ENCODE data around the gene SALL4.

Gene SALL4

GRCh38 chr20:51735728-51736600 lies 66.4 kb downstream of the SALL4 start:
- Histone ChIP-seq H3K79me2 (ENCODE audit: insufficient read depth, low read length) (no peaks in the 10 kb centered on the region), H2AFZ (ENCODE audit: low read length) (no peak overlapping the region), H3K36me3 (ENCODE audit: insufficient read depth, low read length) (no peaks in the 10 kb centered on the region), H3K4me2 (ENCODE audit: low read depth, low read length, poor library complexity, severe bottlenecking) (no peak overlapping the region), H4K20me1 (ENCODE audit: insufficient read depth, low read length, poor library complexity, severe bottlenecking) (no peaks in the 10 kb centered on the region), H3K9me3 (ENCODE audit: insufficient read depth, low read depth, low read length) (no peaks in the 10 kb centered on the region), H3K9me2 (replicated peaks; ENCODE audit: low read depth, low read length) (no peaks in the 10 kb centered on the region), H3K9ac (ENCODE audit: low read depth, low read length, poor library complexity, severe bottlenecking) (no peak overlapping the region), H3K4me1 (ENCODE audit: insufficient read depth, low read length, poor library complexity, severe bottlenecking) (no peaks in the 10 kb centered on the region), H3K4me3 (ENCODE audit: low read length, poor library complexity, severe bottlenecking) (no peak overlapping the region), H3K27me3 (ENCODE audit: insufficient read depth, low read length, poor library complexity, severe bottlenecking) (no peaks in the 10 kb centered on the region), H3F3A (ENCODE audit: low read depth) (no peaks in the 10 kb centered on the region)
- no peak for TF ChIP-seq EZH2phosphoT487 (IDR thresholded peaks at IDR 0.05; ENCODE audit: borderline replicate concordance)
- TF ChIP-seq, protein P1, sequence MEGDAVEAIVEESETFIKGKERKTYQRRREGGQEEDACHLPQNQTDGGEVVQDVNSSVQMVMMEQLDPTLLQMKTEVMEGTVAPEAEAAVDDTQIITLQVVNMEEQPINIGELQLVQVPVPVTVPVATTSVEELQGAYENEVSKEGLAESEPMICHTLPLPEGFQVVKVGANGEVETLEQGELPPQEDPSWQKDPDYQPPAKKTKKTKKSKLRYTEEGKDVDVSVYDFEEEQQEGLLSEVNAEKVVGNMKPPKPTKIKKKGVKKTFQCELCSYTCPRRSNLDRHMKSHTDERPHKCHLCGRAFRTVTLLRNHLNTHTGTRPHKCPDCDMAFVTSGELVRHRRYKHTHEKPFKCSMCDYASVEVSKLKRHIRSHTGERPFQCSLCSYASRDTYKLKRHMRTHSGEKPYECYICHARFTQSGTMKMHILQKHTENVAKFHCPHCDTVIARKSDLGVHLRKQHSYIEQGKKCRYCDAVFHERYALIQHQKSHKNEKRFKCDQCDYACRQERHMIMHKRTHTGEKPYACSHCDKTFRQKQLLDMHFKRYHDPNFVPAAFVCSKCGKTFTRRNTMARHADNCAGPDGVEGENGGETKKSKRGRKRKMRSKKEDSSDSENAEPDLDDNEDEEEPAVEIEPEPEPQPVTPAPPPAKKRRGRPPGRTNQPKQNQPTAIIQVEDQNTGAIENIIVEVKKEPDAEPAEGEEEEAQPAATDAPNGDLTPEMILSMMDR (conservative IDR thresholded peaks at IDR 0.05; ENCODE audit: low read length), result no peak

DNA sequence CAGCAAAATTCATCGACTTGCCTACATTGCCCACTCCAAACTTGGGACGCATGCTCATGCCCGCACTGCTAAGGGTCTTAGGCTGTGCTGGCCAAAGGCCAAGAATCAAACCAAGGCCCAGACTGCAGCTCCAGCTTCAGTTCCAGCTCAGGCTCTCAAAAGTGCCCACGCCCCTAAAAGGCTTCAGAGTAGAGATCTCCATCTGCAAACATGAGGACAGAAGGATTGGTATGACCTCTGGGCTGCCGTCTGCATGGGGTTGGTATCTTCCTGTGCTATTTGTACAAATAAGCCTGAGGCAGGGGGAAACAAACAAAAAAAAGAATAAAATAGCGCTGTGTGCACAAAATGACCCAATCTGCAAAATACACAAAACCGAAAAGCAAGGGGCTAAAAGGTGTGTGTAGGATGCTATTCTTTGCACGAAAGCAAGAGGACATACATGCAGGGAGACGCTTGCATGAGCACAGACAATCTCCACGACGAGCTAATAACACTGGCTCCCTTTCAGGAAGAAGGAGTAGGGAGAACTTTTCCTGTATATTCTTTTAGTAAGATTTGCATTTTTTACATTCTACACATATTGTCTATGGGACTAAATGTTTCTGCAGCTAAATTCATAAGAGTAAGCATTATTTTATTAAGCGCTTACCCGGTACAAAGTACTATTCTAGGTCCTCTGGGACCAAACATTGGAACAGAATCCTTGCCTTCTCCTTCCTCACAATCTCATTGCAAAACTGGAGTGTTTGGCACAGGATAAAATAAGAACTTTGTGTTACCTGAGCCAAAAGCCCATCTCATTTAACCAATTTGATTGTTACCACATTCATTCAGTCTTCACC lies 67.2 kb downstream of the SALL4 start:
- H3F3A ChIP-seq (ENCODE audit: low read depth), result no peaks in the 10 kb centered on the region
- TF ChIP-seq EZH2phosphoT487 (IDR thresholded peaks at IDR 0.05; ENCODE audit: borderline replicate concordance), result no peak
- TF ChIP-seq, protein P1 (conservative IDR thresholded peaks at IDR 0.05; ENCODE audit: low read length), result no peak

DNA sequence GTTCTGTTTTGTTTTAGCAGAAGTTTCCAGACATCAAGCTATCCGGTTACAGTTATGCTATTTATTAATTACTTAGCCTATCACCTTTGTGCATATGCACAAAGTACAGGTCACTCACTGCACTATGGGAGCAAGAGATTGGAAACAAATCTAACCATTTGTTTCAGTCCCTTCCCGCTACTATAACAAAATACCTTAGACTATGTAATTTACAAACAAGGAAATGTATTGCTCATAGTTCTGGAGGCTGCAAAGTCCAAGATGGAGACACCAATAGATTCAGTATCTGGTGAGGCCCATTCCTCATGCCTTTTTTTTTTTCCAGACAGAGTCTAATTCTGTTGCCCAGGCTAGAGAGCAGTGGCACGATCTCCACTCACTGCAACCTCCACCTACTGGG lies 69.3 kb downstream of the SALL4 start:
- no peak for TF ChIP-seq EZH2phosphoT487 (IDR thresholded peaks at IDR 0.05; ENCODE audit: borderline replicate concordance)
- TF ChIP-seq, protein P1 (conservative IDR thresholded peaks at IDR 0.05; ENCODE audit: low read length), result no peak

More for the DNA sequence above, 67.2 kb downstream of the SALL4 start:
- H3K9me2 ChIP-seq (replicated peaks; ENCODE audit: low read depth, low read length), result no peaks in the 10 kb centered on the region
- no peaks in the 10 kb centered on the region for H4K20me1 ChIP-seq (ENCODE audit: insufficient read depth, low read length, poor library complexity, severe bottlenecking)
- H3K4me3 ChIP-seq (ENCODE audit: low read length, poor library complexity, severe bottlenecking), result no peak overlapping the region
- H3K4me1 ChIP-seq (ENCODE audit: insufficient read depth, low read length, poor library complexity, severe bottlenecking), result no peaks in the 10 kb centered on the region
- no peak overlapping the region for H3K9ac ChIP-seq (ENCODE audit: low read depth, low read length, poor library complexity, severe bottlenecking)
- no peak overlapping the region for H2AFZ ChIP-seq (ENCODE audit: low read length)
- H3K79me2 ChIP-seq (ENCODE audit: insufficient read depth, low read length), result no peaks in the 10 kb centered on the region
- no peaks in the 10 kb centered on the region for H3K27me3 ChIP-seq (ENCODE audit: insufficient read depth, low read length, poor library complexity, severe bottlenecking)
- no peak overlapping the region for H3K4me2 ChIP-seq (ENCODE audit: low read depth, low read length, poor library complexity, severe bottlenecking)
- H3K9me3 ChIP-seq (ENCODE audit: insufficient read depth, low read depth, low read length), result no peaks in the 10 kb centered on the region
- H3K36me3 ChIP-seq (ENCODE audit: insufficient read depth, low read length), result no peaks in the 10 kb centered on the region

More for the DNA sequence above, 69.3 kb downstream of the SALL4 start:
- no peaks in the 10 kb centered on the region for H3K4me1 ChIP-seq (ENCODE audit: insufficient read depth, low read length, poor library complexity, severe bottlenecking)
- no peak overlapping the region for H2AFZ ChIP-seq (ENCODE audit: low read length)
- no peaks in the 10 kb centered on the region for H3K9me3 ChIP-seq (ENCODE audit: insufficient read depth, low read depth, low read length)
- H3K9me2 ChIP-seq (replicated peaks; ENCODE audit: low read depth, low read length), result no peaks in the 10 kb centered on the region
- no peak overlapping the region for H3K4me2 ChIP-seq (ENCODE audit: low read depth, low read length, poor library complexity, severe bottlenecking)
- no peaks in the 10 kb centered on the region for H4K20me1 ChIP-seq (ENCODE audit: insufficient read depth, low read length, poor library complexity, severe bottlenecking)
- H3K9ac ChIP-seq (ENCODE audit: low read depth, low read length, poor library complexity, severe bottlenecking), result no peak overlapping the region
- no peak overlapping the region for H3K4me3 ChIP-seq (ENCODE audit: low read length, poor library complexity, severe bottlenecking)
- H3K27me3 ChIP-seq (ENCODE audit: insufficient read depth, low read length, poor library complexity, severe bottlenecking), result no peaks in the 10 kb centered on the region
- no peaks in the 10 kb centered on the region for H3F3A ChIP-seq (ENCODE audit: low read depth)
- no peaks in the 10 kb centered on the region for H3K36me3 ChIP-seq (ENCODE audit: insufficient read depth, low read length)
- no peaks in the 10 kb centered on the region for H3K79me2 ChIP-seq (ENCODE audit: insufficient read depth, low read length)
